GM21576 (cell line): ENCODE measurements around the gene FUT2.
"Not testable (repeated sequence)": the region's sequence is repeated elsewhere in the genome, so short reads cannot be mapped to it uniquely, and the experiment has no call there.

Experiments
- ATAC-seq: cut with Tn5 transposase; IDR thresholded peaks from one replicate; pipeline ENCODE4 v1.9.1; 2021; ENCODE audit warnings: mild to moderate bottlenecking, moderate library complexity; ENCODE audit not compliant: unreplicated experiment

FUT2 gene

DNA sequence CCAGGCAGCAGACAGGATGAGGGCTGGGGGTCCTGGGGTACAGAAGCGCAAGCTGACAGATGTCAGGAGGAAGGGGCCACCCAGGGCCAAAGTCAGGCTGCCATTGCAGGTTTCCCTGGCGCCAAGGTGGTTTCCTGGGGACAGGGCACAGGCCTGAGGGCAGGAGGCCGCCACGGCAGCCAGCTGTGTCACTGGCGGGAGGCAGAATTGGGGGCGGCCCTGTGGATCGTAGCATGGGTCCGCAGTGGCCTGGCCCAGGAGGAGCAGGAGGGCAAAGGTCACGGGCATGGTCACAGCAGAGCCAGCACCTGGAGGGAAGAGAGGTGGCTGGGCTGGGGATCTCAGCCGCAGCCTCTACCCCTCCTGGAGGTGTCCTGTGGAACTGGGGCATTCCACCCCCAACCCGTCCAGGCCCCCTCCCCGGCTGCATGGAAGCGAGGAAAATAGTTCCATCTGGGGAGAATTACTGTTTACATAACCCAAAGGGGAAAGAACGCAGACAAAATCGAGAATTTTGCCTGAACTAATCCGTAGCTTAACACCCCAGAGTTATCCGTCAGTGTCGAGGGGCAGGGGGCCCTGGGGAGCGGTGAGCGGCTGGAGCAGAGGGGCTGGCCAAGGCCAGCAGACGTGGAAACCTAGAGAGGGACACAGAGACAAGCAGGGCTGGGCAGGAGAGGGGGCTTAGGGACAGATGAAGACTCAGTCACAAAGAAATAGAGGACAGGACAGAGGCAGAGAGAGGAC lies 24.9 kb upstream of the FUT2 start:
- no peak for ATAC-seq

DNA sequence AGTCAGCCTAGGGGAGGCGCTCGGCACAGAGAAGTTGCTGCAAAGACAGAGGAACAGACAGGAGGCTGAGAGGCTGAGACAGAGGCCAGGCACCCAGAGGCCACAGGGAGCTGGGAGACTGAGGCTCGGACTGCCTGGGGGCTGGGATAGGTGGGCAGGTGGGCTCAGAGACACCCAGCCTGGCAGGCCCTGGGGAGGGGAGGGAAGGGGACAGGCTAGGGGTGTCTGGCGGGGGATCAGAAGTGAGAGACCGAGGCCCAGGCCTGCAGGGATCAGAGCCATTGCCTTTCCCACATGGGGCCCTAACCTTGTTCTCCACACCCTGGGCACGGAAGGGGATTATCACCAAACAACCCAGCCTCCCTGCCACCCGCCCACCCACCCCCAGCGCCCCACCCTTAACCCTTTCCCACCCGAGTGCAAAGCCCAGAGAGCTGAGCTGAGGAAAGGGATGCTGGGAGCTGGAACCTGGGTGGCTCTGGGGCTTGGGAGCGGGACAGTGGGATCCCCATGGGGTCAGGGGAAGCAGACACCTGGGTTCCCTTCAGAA lies 24.2 kb upstream of the FUT2 start:
- no peak for ATAC-seq

DNA sequence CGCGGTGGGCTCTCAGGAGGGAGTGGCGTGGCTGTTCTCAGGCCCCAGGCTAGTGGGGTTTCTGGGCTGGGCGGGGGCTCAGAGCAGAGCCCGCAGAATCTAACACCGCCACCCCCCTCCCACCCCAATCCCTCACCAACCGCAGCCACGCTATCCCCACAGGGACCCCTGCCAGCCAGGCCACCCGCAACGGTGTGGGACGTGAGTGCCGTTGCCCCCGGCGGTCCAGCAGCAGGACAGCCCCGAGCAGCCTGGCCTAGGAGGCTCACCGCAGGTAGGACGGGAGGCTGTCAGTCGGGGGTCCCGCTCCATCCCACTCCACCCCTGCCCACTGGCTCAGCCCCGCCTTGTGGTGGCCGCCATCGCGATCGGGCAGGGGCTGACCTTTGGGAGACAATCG lies 22.8 kb upstream of the FUT2 start, which contains the start of gene NTN5:
NTN5 (minus strand) TSS at position 24 of the 400 bp plus-strand sequence. CDS start 2,031 bp downstream, outside the sequence.
- no peak for ATAC-seq

DNA sequence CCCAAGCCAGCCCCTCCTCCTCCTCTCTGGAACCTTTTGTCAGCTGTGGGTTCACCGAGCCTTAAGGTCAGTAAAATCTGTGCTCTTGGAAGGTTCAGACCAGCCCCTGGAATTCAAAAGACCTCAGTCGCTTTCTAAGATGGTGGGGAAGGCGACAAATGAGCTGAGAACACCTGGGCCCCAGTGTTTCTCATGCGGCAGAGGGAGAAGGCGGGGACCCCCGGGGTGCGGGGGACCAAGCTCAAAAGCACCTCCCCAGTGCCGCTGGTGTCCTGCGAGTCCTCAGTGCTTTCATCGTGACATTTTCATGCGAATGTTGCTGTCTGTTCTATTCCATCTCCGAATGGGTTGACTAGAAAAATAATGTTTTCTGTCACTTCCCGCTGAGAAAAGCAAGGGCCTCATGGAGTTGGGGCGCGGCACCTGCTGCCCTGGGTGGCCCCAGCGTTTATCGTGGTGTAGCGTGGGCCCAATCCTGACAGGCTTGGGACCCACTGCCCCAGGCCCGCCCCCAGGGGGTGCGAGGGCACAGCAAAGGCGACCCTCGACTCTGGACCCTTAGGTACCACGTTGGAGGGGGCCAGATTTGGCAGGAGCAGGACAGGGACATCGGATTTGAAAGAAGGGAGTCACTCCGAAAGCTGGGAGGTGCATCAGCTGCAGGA lies 22.2 kb upstream of the FUT2 start:
- ATAC-seq, result no peak

DNA sequence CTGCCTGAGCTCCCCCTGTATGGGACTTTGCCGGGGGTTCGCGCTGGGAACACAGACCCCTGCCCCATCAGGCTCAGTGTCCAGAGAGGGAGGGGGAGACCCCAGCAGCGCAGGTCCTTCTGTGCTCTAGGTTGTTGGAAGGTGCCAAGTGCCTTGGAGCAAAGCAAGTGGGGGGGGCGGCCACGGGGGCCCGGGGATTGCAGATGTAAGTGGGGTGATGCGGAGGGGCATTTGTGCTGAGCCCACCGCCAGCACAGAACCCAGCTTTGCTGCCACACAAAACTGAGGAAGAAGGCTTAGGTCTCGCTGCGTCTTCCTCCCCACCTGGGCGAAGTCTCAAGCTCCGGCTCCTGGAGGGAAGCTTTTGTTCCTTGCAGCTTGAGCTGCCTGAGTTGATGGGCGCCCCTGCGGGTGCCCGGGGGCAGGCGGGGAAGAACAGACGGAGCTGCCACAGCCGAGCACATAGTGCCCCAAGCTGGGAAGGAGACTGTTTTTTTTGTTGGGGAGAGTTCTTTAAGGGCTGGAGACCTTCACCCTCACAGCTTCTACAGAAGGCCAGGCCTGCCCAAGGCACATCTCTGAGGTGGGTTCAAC lies 21.5 kb upstream of the FUT2 start:
- no peak for ATAC-seq

DNA sequence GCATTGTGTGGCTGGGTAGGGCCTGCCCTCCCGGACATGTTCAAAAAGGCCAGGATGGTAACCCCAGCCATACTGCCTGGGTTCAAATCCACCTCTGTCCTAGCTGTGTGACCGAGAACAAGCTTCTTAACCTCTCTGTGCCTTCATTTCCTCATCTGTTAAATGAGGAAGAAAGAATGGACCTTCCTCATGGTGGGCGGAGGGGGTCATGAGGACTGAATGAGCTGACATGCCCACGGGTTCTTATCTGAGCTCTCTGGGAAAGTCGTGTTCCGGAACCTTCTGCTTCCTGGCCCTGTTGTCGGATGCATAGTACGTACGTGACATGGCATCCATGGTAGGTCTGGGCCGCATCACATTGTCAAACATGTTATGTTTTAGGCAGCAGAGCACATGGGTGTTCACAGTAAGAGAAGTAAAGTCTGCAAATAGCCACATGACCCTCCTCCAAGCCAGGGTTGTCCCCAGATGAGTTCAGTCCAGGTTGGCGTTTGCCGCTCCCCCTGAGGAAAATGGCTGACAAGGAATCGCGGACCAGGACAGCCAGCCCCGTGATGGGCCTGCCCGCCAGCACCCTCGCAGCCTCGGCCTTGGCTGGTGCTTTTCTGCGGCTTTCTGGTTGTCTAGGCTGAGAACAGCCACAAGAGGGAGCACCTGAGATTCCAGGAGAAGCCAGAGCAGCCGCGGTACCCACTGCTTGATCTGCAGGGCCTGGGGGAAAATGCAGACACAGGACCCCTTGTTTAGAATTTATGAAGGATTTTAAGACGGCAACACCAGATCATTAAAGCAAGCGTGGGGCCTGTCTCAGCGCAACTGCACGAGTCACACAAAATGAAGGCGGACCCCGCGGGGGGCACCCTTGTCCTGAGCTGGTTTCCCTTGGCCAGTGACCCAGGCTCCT lies 20.6 kb upstream of the FUT2 start:
- no peak for ATAC-seq

DNA sequence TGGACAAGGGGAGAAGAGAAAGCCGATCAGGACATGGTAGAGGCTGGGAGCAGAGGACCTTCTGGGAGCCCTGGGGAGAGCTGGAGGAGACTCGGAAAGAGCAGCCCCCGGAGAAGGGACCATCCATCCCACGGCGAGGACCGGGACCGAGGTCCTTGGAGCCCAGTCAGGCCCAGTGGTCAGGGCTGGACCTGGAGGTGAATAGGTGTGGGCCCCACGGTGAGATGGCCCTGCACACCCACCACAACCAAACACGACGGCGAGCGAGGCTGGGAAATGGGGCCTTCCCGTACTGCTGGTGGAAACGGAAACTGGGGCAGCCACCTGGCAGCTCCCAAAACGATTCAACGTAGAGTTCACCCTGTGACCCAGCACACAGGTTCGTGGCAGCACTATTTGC lies 19.3 kb upstream of the FUT2 start:
- no peak for ATAC-seq

DNA sequence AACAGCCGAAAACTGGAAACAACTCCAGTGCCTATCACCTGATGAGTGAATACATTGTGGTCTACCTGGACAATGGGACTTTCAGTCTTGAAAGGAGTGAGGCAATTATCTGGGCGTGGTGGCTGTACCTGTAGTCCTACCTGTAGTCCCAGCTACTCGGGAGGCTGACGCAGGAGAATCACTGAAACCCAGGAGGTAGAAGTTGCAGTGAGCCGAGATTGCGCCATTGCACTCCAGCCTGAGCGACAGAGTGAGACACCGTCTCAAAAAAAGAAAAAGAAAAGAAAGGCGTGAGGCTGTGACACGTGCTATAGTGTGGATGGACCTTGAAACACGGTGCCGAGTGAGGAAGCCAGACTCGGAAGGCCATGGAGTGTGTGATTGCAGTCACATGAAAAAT lies 18.9 kb upstream of the FUT2 start:
- ATAC-seq, result no peak

DNA sequence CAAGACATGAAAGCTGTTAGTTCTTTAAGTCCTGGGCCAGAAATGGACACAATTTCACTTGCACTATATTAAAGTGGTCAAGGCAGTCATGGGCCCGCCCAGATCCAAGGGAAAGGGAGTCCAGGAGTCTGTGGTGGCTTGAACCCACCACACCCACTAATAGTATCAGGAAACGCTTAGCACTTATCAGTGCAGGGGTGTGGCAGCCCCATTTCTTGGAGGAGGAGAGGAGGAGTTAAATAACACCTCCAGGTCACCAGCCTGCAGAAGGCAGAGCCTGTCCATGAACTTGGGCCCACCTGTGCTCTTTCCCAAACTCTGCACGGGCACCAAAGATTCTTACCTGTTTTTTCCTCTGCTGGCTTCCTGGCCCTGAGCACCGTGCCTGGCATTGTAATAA lies 17.6 kb upstream of the FUT2 start:
- ATAC-seq, result no peak

DNA sequence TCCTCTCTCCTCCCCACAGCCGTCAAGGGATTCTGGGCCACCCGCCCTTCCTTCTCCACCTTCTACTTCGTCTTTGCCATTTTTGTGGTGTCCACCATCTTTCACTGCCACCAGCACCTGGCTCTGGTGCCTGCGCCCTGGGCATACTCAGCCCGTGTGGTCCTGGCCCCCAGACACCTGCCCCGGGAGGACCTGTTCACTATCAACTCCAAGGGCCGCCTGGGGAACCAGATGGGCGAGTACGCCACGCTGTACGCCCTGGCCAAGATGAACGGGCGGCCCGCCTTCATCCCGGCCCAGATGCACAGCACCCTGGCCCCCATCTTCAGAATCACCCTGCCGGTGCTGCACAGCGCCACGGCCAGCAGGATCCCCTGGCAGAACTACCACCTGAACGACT lies 15.8 kb upstream of the FUT2 start:
- ATAC-seq, result not testable (repeated sequence)

DNA sequence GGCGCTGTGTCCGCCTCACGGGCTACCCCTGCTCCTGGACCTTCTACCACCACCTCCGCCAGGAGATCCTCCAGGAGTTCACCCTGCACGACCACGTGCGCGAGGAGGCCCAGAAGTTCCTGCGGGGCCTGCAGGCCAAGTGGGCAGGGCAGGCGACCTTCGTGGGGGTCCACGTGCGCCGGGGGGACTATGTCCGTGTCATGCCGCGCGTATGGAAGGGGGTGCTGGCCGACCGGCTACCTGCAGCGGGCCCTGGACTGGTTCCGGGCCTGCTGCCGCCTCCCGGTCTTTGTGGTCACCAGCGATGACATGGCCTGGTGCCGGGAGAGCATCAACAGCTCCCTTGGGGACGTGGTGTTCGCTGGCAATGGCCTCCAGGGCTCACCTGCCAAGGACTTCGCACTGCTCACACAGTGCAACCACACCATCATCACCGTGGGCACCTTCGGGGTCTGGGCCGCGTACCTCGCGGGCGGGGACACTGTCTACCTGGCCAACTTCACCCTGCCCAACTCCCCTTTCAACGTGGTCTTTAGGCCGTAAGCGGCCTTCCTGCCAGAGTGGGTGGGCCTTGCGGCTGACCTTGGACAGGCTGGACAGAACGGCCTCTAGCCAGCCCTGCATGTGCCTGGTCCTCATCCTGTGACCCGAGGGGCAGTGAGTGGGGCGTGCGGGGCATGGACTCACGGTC lies 15.2 kb upstream of the FUT2 start:
- ATAC-seq, result no peak

DNA sequence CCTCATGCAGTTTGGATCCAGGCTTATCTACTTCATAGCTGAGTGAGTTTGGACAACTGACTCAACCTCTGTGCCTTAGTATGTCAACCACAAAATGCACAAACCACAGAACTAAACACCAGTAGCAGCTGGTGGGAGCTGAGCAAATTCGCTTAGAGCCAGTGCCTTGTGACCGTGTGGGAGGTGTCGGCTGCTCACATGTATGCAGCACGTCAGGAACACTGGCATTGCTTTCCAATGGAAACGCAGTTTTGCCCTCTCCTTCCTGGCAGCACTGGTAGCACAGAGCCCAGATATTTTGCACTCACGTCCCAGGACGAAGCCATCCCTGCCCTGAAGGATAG lies 14.7 kb upstream of the FUT2 start:
- ATAC-seq, result no peak

DNA sequence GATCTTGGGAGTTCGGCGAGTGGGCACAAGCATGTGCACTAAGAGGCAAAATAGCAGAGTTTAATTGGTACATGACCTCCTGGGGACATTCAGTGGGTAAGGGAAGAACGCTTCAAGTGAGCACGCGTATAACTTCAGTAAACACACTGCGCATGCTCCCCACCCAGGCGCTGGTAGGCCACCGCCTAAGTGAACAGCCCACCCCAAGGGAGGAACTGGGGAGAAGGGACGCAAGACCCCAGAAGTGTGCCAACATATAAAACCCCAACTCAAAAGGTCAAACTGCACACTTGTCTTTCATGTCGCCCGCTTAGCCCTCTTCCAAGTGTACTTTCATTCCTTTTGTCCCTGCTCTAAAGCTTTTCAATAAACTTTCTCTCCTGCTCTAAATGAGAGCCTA lies 12.4 kb upstream of the FUT2 start:
- ATAC-seq, result no peak

DNA sequence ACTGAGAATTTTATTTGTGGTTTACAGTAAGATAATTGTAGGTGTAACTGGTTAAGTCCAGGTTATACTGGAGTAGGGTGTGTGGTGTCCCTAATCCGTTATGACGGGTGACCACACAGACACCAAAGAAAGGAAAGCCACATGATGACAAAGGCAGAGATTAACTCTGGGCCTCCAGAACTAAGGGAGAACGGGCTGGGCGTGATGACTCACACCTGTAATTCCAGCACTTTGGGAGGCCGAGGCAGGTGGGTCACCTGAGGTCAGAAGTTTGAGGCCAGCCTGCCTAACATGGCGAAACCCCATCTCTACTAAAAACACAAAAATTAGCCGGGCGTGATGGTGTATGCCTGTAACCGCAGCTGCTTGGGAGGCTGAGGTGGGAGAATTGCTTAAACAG lies 10.2 kb upstream of the FUT2 start:
- no peak for ATAC-seq

DNA sequence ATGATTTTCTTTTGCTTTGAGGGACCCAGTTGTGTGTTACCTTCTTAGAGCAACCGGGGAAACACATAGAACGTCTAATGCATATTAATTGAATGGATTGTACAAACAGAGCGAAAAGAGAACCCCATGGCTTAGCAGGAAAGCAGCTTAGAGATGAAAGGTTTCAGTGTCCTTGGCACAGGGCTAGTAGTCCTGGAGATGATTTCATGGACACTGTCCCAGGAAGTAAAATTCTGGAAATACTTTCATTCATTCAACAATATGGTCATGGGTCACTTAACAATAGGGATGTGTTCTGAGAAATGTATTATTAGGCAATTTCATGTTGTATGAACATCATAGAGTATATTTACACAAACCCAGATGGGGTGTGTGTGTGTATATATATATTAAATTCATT lies 9.7 kb upstream of the FUT2 start:
- no peak for ATAC-seq

DNA sequence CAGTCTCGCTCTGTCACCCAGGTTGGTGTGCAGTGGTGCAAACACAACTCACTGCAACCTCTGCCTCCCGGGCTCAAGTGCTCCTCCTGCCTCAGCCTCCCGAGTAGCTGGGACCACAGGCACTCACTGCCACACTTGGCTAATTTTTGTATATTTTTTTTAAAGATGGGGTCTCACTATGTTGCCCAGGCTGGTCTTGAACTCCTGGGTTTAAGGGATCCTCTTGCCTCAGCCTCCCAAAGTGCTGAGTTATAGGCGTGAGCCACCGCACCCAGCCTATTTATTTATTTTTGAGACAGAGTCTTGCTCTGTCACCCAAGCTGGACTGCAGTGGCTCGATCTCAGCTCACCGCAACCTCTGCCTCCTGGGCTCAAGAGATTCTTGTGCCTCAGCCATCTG lies 9.1 kb upstream of the FUT2 start:
- ATAC-seq, result not testable (repeated sequence)

DNA sequence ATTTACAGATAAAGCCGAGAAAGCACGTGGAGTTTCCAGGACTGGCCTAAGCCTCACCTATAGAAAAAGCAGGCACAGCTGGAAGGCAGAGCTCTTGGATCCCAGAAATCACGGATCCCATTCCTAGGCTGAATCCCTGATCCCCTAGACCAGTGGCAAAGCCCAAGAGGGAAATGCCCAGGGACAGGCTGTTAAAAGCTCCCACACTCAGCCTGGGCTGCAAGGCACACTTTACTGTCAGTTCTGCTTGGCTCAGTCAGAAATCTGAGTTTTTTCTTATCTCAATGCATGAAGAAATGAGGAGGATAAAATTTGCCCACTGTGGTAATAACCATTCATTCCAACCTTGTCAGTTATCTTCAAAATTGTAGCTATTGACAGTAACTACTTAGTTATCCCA lies 8.0 kb upstream of the FUT2 start:
- ATAC-seq, result no peak

DNA sequence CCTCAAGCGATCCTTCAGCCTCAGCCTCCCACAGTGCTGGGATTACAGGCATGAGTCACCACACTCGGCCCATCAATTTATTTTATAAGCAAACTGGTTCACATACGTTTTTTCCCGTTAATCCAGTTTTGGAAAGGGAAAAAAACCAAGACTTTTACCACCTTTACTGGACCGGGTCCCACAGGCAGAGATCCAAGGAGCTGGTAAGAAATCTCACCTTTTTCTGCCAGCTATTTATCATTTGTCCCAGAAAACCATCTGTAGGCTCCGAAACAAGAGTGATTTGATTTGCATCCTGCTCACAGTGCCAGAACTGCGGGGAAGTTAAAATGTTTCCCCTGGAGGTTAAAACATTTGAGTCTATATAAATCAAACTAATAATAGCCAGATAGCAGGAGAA lies 6.3 kb upstream of the FUT2 start:
- no peak for ATAC-seq

DNA sequence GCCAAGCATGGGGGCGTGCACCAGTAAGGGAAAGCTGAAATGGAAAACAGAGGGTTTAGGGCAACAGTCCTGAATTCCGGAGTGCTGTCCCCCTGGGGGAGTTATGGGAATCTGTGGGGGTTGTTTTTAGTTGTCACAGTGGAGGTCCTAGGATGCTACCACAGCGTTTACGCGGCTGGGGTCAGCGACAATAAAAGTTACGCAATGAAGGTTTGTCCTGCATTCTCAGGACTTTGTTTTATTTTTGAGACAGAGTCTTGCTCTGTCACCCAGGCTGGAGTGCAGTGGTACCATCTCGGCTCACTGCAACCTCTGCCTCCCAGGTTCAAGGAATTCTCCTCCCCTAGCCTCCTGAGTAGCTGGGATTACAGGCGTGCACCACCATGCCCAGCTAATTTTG lies 2.1 kb upstream of the FUT2 start:
- not testable (repeated sequence) for ATAC-seq

DNA sequence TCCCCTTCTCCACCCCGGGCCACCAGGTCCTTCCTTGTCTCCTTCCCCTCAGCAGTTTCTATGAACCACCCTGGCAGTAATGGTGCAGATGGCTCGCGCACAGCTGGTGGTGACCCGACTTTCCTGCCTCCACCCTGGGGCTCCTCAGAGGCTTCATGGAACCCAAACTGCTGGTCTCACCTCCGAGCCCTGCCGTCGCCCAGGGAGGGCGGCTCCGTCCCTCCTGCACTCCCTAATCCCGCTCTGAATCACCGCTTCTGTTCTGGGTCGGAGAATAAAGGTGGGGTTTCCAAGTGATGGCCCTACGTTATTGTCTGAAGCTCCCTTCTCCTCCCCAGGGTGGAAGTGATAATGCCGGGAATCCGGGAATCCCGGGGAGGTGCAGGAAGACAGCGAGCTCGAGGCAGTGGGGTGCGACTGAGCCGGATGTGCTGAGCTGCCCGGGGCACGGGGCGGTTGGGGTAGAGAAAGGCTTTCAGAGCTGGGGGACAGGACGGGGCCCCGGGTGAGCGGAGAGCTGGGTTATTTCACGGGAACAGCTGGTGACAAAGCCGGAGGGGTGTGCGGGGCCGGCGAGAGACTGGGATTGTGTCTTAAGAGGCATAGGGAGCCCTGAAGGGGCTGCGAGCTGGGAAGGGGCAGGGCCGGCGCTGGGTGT lies 711 bp downstream of the FUT2 start:
- no peak for ATAC-seq
